ENCODE results near the gene ABCC1.

- TF ChIP-seq, protein P1, sequence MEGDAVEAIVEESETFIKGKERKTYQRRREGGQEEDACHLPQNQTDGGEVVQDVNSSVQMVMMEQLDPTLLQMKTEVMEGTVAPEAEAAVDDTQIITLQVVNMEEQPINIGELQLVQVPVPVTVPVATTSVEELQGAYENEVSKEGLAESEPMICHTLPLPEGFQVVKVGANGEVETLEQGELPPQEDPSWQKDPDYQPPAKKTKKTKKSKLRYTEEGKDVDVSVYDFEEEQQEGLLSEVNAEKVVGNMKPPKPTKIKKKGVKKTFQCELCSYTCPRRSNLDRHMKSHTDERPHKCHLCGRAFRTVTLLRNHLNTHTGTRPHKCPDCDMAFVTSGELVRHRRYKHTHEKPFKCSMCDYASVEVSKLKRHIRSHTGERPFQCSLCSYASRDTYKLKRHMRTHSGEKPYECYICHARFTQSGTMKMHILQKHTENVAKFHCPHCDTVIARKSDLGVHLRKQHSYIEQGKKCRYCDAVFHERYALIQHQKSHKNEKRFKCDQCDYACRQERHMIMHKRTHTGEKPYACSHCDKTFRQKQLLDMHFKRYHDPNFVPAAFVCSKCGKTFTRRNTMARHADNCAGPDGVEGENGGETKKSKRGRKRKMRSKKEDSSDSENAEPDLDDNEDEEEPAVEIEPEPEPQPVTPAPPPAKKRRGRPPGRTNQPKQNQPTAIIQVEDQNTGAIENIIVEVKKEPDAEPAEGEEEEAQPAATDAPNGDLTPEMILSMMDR (conservative IDR thresholded peaks at IDR 0.05; ENCODE audit: low read depth, low read length) = no peak
- TF ChIP-seq EZH2 (IDR thresholded peaks at IDR 0.05; ENCODE audit: borderline replicate concordance, low read depth, low read length, poor library complexity, severe bottlenecking) = no peak
Measured at GRCh38 chr16:16168431-16168830, 219.0 kb downstream of the ABCC1 start.
